Loucy (cell line): ENCODE results near the gene LRRC4C.

Source experiments
- H2AFZ ChIP-seq: fragments of 200-600 bp; sonication (generic); 2 replicates; pipeline ENCODE4 v1.6.0; 2016; ENCODE audit warnings: antibody characterized with exemption, mild to moderate bottlenecking, low read length, moderate library complexity
- H3F3A ChIP-seq: fragments of 200-600 bp; 2 replicates; pipeline ENCODE4 v1.6.0; 2016; ENCODE audit warnings: antibody characterized with exemption, low read depth, mild to moderate bottlenecking
- H3K27me3 ChIP-seq: fragments of 200-600 bp; sonication (generic); 2 replicates; pipeline ENCODE4 v1.6.1; 2014; ENCODE audit warnings: low read length, mild to moderate bottlenecking; ENCODE audit not compliant: insufficient read depth, poor library complexity, severe bottlenecking
- H3K36me3 ChIP-seq: fragments of 200-600 bp; sonication (generic); 2 replicates; pipeline ENCODE4 v1.6.1; 2016; ENCODE audit warnings: low read length; ENCODE audit not compliant: insufficient read depth
- H3K4me1 ChIP-seq: fragments of 200-600 bp; sonication (generic); 2 replicates; pipeline ENCODE4 v1.5.1; 2014; ENCODE audit warnings: low read length, mild to moderate bottlenecking; ENCODE audit not compliant: insufficient read depth, poor library complexity, severe bottlenecking
- H3K4me2 ChIP-seq: fragments of 200-600 bp; sonication (generic); 2 replicates; pipeline ENCODE4 v1.6.0; 2014; ENCODE audit warnings: antibody characterized with exemption, low read length, low read depth, mild to moderate bottlenecking; ENCODE audit not compliant: poor library complexity, severe bottlenecking
- H3K4me3 ChIP-seq: fragments of 200-600 bp; sonication (generic); 2 replicates; pipeline ENCODE4 v1.5.1; 2014; ENCODE audit warnings: low read length, mild to moderate bottlenecking, mixed read lengths; ENCODE audit not compliant: poor library complexity, severe bottlenecking
- H3K79me2 ChIP-seq: fragments of 200-600 bp; sonication (generic); 2 replicates; pipeline ENCODE4 v1.6.1; 2014; ENCODE audit warnings: low read length; ENCODE audit not compliant: insufficient read depth
- H3K9ac ChIP-seq: fragments of 200-600 bp; sonication (generic); 2 replicates; pipeline ENCODE4 v1.6.0; 2014; ENCODE audit warnings: mild to moderate bottlenecking, low read depth, low read length, moderate library complexity; ENCODE audit not compliant: poor library complexity, severe bottlenecking
- H3K9me2 ChIP-seq: fragments of 200-600 bp; sonication (generic); replicated peaks from 2 replicates; pipeline ENCODE4 v1.6.1; 2016; ENCODE audit warnings: low read depth, low read length, mixed read lengths
- H3K9me3 ChIP-seq: fragments of 200-600 bp; sonication (generic); 2 replicates; pipeline ENCODE4 v1.6.1; 2014; ENCODE audit warnings: mild to moderate bottlenecking, antibody characterized with exemption, low read length, low read depth; ENCODE audit not compliant: insufficient read depth
- H4K20me1 ChIP-seq: fragments of 200-600 bp; sonication (generic); 2 replicates; pipeline ENCODE4 v1.6.0; 2014; ENCODE audit warnings: antibody characterized with exemption, low read length, mild to moderate bottlenecking; ENCODE audit not compliant: insufficient read depth, poor library complexity, severe bottlenecking
- EZH2phosphoT487 ChIP-seq: fragments of 200-600 bp; IDR thresholded peaks from 2 replicates; pipeline ENCODE4 v1.6.1; 2018; ENCODE audit warnings: antibody characterized with exemption, mild to moderate bottlenecking, moderate library complexity, borderline replicate concordance
- TF ChIP-seq, protein P1 (sequence below): fragments of 200-600 bp; sonication (generic); conservative IDR thresholded peaks from 2 replicates; pipeline ENCODE4 v1.5.1; 2014; ENCODE audit warnings: mild to moderate bottlenecking, antibody characterized with exemption, low read length

LRRC4C gene

DNA sequence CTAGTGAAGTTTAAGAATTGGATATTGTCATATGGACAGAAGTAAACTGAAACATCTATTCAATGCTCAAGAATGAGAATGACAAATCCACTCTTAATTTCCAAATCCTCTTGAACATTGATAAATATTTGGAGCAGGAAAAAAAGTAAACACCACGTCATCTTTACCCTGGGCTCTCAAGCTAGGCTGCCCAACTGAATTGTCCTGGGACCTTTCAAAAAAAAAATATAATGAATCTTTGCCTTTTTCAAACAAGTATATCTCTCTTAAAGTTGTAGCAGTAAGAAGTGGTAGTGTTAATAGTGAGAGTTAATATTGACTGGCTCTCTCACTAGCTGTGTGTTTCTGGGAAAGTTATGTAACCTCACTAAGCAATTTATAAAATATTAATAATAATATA is 374.3 kb downstream of the LRRC4C start:
- Histone ChIP-seq H3K36me3 (no peaks in the 10 kb centered on the region), H3K9me2 (no peaks in the 10 kb centered on the region), H4K20me1 (no peaks in the 10 kb centered on the region), H2AFZ (no peak overlapping the region), H3K27me3 (no peaks in the 10 kb centered on the region), H3K9ac (no peak overlapping the region), H3K4me3 (no peak overlapping the region), H3K79me2 (no peaks in the 10 kb centered on the region), H3K4me2 (no peak overlapping the region), H3F3A (no peaks in the 10 kb centered on the region), H3K9me3 (no peaks in the 10 kb centered on the region), H3K4me1 (no peaks in the 10 kb centered on the region)
- TF ChIP-seq, protein P1, sequence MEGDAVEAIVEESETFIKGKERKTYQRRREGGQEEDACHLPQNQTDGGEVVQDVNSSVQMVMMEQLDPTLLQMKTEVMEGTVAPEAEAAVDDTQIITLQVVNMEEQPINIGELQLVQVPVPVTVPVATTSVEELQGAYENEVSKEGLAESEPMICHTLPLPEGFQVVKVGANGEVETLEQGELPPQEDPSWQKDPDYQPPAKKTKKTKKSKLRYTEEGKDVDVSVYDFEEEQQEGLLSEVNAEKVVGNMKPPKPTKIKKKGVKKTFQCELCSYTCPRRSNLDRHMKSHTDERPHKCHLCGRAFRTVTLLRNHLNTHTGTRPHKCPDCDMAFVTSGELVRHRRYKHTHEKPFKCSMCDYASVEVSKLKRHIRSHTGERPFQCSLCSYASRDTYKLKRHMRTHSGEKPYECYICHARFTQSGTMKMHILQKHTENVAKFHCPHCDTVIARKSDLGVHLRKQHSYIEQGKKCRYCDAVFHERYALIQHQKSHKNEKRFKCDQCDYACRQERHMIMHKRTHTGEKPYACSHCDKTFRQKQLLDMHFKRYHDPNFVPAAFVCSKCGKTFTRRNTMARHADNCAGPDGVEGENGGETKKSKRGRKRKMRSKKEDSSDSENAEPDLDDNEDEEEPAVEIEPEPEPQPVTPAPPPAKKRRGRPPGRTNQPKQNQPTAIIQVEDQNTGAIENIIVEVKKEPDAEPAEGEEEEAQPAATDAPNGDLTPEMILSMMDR, result no peak
- no peak for TF ChIP-seq EZH2phosphoT487

DNA sequence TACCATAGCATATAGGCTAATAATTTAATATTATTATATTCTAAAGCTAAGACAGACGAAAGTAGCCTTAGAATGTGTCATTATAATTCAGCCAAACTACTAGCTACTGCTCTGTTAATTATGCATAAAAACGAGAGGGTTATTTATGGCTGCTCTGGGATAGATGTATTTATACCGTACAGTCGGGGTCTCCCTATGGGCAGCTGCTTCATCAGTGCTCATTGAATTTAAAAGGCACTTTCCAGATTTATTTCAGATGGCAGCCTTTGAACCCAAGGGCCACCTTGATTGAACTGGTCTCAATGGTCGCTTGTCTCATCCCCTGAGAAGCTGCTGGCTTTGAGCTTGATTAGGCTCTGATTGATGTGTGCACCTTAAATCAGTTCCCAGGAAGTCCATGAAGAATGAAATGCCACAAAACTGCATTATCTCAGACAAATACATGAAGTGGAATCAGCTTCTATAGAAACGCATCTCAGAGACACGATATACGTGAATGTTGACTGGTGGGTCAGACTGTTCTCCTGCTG is 377.6 kb downstream of the LRRC4C start:
- TF ChIP-seq, protein P1, result no peak
- TF ChIP-seq EZH2phosphoT487, result no peak

DNA sequence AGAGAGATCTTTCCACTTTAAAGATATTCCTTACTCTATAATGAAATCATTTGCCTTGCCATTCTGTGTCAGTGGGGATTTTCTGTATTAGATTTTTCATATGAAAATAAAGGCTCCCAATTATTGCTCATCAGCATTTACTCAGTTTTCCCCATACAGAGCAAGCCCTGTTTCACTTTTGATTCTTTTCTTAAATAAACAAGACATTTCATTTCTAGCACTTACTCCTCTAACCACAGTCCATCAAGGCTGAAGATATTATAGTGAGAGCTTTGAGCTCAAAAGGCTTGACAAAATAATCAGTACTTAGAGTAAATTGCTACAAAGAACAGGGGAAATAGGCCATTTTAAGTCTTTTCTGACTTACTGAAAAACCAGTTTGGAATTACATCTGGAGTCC is 385.1 kb downstream of the LRRC4C start:
- Histone ChIP-seq H3K4me1 (no peaks in the 10 kb centered on the region), H3K9ac (no peak overlapping the region), H3K36me3 (no peaks in the 10 kb centered on the region), H3K4me3 (no peak overlapping the region), H4K20me1 (no peaks in the 10 kb centered on the region), H3K79me2 (no peaks in the 10 kb centered on the region), H3K4me2 (no peak overlapping the region), H3K9me3 (no peaks in the 10 kb centered on the region), H2AFZ (no peak overlapping the region), H3F3A (no peaks in the 10 kb centered on the region), H3K27me3 (no peaks in the 10 kb centered on the region), H3K9me2 (no peaks in the 10 kb centered on the region)
- TF ChIP-seq, protein P1, result no peak
- TF ChIP-seq EZH2phosphoT487, result no peak

More for the DNA sequence above, 377.6 kb downstream of the LRRC4C start:
- Histone ChIP-seq H2AFZ (no peak overlapping the region), H3K9ac (no peak overlapping the region), H3K4me1 (no peaks in the 10 kb centered on the region), H3F3A (no peaks in the 10 kb centered on the region), H3K4me2 (no peak overlapping the region), H3K36me3 (no peaks in the 10 kb centered on the region), H4K20me1 (no peaks in the 10 kb centered on the region), H3K9me3 (no peaks in the 10 kb centered on the region), H3K9me2 (no peaks in the 10 kb centered on the region), H3K27me3 (no peaks in the 10 kb centered on the region), H3K79me2 (no peaks in the 10 kb centered on the region), H3K4me3 (no peak overlapping the region)
